Loucy (cell line): ENCODE measurements around the gene ADTRP.

Experiments used
- CTCF ChIP-seq: fragments of 200-600 bp; sonication (generic); conservative IDR thresholded peaks from 2 replicates; pipeline ENCODE4 v1.5.1; 2014; ENCODE audit warnings: mild to moderate bottlenecking, antibody characterized with exemption, low read length
- EZH2phosphoT487 ChIP-seq: fragments of 200-600 bp; IDR thresholded peaks from 2 replicates; pipeline ENCODE4 v1.6.1; 2018; ENCODE audit warnings: antibody characterized with exemption, mild to moderate bottlenecking, moderate library complexity, borderline replicate concordance

GRCh38 chr6:11798538-11798937 is 19.9 kb upstream of the ADTRP start:
- TF ChIP-seq CTCF (no peak), EZH2phosphoT487 (no peak)
